ENCODE data around the gene TMEM9.

Gene TMEM9

GRCh38 chr1:201154389-201155165 lies at the start of gene TMEM9:
TSS of gene TMEM9 (minus strand) at chr1:201154474. CDS start at chr1:201153923, 551 bp downstream.
- no peak for FAIRE-seq

GRCh38 chr1:201198598-201198997 lies 44.3 kb upstream of the TMEM9 start:
- FAIRE-seq: no peak

GRCh38 chr1:201194046-201194445 lies 39.8 kb upstream of the TMEM9 start:
- no peak for FAIRE-seq

- no peak for FAIRE-seq
Measured at GRCh38 chr1:201192261-201192788, 38.1 kb upstream of the TMEM9 start.

GRCh38 chr1:201191653-201192260 lies 37.5 kb upstream of the TMEM9 start:
- FAIRE-seq: no peak

GRCh38 chr1:201190624-201191051 lies 36.4 kb upstream of the TMEM9 start, which contains the start of gene IGFN1:
TSS of gene IGFN1 (plus strand) at chr1:201190824. CDS start at chr1:201193294, 2,470 bp downstream.
- no peak for FAIRE-seq

- FAIRE-seq: no peak
Measured at GRCh38 chr1:201190005-201190404, 35.7 kb upstream of the TMEM9 start.

GRCh38 chr1:201189085-201189484 lies 34.8 kb upstream of the TMEM9 start:
- FAIRE-seq: no peak

- FAIRE-seq: no peak
Measured at GRCh38 chr1:201186192-201186591, 31.9 kb upstream of the TMEM9 start.

- no peak for FAIRE-seq
Measured at GRCh38 chr1:201185527-201186128, 31.4 kb upstream of the TMEM9 start.

- no peak for FAIRE-seq
Measured at GRCh38 chr1:201185123-201185453, 30.8 kb upstream of the TMEM9 start.

GRCh38 chr1:201184307-201185122 lies 30.2 kb upstream of the TMEM9 start:
- FAIRE-seq: no peak

- FAIRE-seq: no peak
Measured at GRCh38 chr1:201183753-201184152, 29.5 kb upstream of the TMEM9 start.

GRCh38 chr1:201183209-201183608 lies 28.9 kb upstream of the TMEM9 start:
- FAIRE-seq: no peak

GRCh38 chr1:201181726-201182125 lies 27.5 kb upstream of the TMEM9 start:
- FAIRE-seq: no peak

GRCh38 chr1:201181323-201181722 lies 27.0 kb upstream of the TMEM9 start:
- FAIRE-seq: no peak

- no peak for FAIRE-seq
Measured at GRCh38 chr1:201180901-201181300, 26.6 kb upstream of the TMEM9 start.

- FAIRE-seq: no peak
Measured at GRCh38 chr1:201180141-201180540, 25.9 kb upstream of the TMEM9 start.

GRCh38 chr1:201178718-201179117 lies 24.4 kb upstream of the TMEM9 start:
- FAIRE-seq: no peak

- FAIRE-seq: no peak
Measured at GRCh38 chr1:201176940-201177339, 22.7 kb upstream of the TMEM9 start.

- no peak for FAIRE-seq
Measured at GRCh38 chr1:201175820-201176500, 21.7 kb upstream of the TMEM9 start.

GRCh38 chr1:201173736-201174135 lies 19.5 kb upstream of the TMEM9 start:
- no peak for FAIRE-seq

Data from colon (tissue), 2 donors.